Endothelial cell of hepatic sinusoid (primary cell): Measurements from ENCODE around the gene SCN5A.

Experiments
- in situ Hi-C: cut with HindIII; loops from 2 replicates; pipeline ENCODE4 v1.10.0; 2017; ENCODE audit warnings: low sequenced_read_pairs

SCN5A gene

GRCh38 chr3:38627956-38628355 lies 21.5 kb downstream of the SCN5A start:
- in situ Hi-C loops, result no loop called here

DNA sequence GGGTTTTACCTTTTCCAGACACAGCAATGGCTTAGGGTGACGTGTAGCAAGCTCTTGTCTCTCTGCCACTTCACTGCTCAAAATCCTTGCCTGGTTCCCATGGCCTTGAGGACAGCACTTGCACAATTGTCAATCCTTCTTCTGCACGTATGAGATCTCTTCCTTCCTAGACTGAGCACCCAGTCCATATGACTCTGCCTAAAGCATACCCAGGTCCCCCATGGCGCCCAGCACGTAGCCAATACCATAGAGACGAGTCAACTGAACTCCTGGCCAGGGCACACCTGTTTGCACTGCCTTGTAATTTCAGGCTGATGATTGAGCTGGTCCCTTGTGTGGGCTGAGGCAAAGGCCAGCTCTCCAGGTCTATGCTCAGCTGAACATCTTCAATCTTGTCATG lies 23.3 kb downstream of the SCN5A start:
- in situ Hi-C loops, result no loop called here

- in situ Hi-C loops, result no loop called here
Measured at GRCh38 chr3:38623539-38623938, 25.9 kb downstream of the SCN5A start.

DNA sequence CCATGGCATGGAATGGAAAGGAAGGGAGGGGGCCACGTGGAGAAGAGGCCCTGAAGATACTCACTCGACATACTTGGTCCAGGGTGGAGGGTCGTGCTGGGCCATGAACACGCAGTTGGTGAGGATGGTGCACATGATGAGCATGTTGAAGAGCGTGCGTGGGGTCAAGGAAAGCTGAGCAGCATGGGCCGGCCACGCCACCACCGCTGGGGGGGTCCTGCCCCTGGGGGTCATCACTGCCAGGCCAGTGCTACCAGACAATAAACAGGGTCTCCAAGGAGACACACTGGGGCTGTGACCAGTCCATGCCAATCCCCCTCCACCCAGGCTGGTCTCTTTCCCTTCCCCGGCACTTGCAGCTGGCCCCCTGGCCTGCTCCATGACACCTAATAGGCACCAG lies 27.2 kb downstream of the SCN5A start:
- in situ Hi-C loops, result no loop called here

DNA sequence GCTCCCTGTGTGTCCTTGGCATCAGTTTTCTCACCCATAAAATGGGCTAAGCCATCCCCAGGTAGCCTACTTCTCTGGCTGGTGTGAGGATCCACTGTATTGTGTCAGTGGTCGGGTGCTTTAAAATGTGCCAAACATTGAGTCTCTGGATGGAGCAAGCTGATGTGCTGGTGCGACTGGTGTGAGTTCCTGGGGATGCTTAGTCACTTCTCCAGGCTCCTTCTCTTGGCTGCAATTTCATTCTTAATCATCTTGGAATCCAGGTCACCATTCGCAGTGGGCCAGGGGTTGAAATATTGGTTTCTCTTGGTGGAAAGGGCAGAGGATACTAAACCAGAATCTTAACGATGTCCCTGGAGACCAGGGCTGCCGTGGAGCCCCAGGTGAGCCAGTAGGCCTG lies 29.3 kb downstream of the SCN5A start:
- in situ Hi-C loops, result no loop called here

DNA sequence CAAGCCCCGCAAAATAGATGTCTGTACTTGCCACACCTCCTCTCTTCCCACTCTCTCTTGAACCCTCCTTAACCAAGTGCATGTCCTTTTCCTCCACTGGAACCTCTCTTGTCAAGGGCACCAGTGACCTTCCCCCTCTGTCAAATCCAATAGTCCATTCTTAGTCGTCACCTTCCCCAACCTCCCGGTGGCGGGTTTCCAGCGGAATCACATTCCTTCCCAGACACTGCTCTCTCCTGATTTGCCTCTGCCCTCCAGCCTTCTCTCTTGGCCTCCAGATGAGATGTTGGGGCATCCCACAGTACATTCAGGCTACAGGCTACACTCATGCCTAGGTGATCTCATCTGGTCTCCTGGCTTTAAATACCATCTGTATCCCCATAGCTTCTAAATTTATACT lies 31.1 kb downstream of the SCN5A start:
- in situ Hi-C loops, result no loop called here

DNA sequence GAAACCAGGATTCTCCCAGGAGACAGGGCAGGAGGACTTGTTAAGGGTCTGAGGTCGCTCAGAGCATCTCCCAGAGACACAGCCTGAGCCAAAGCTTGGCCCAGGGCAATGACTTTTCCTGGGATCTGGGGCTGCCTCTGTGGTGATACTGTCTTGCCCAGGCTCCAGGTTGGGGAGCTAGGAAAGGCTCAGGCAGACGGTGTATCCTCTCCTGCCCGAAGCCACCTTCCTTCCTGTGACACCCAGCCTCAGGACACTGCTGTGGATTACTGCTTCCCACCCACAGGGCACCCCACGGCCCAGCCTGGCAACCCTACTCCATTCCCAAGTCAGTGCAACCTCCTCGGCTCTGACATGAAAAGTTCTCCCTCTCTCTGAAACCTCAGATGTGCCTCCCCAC lies 31.9 kb downstream of the SCN5A start:
- in situ Hi-C loops, result no loop called here

GRCh38 chr3:38617137-38617536 lies 32.4 kb downstream of the SCN5A start:
- in situ Hi-C loops, result no loop called here

DNA sequence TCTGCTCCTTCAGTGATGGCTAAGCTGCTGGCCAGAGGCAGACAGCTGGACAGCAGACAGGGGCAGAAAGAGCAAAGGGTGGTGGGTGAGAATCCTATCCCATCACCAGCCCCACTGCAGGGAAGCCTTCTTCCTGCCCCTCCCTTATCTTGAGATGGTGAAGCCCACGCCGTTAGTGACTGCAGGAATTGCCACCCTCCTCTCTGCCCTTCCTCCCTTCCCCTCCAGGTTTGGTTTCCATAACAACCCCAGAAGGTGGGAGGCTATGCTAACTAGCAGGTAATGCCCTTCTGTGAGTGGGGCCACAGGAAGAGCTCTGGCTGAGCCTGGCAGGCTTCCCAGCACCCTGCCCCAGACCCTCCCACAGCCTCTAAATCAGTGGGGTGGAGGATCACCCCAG lies 32.8 kb downstream of the SCN5A start:
- in situ Hi-C loops, result no loop called here

GRCh38 chr3:38616111-38616510 lies 33.4 kb downstream of the SCN5A start:
- in situ Hi-C loops, result no loop called here

DNA sequence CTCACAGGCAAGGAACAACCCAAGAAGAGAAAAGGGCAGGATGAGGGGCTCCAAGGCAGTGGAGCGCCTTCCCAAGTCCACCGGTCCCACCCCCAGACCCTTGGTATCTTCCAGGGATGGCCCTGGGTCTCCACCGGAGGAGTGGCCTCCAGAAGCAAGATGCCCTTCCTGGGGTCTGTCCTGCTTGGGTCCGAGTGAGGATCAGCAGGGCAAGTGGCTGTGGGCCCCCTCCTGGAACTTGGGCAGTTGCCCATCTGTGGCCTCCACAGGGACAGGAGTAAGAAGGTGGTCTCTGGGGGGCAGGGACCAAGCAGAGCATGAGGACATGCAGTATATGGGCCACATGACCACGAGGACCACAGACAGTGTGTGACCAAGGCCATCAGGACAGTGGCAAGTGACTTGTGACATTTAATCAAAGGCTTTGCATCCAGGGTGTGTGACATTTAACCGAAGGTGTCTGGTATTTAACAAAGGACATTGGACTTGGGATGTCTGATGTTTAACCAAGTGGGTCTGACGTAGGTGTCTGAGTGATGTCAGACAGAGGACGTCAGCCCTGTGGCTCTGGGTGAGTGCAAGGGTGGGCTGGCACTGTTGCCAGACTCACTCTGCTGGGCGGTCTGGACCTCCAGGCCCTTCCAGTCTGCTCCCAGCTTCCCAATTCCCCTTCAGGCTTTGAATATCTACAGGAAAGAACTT lies 34.7 kb downstream of the SCN5A start:
- in situ Hi-C loops, result no loop called here

- in situ Hi-C loops, result no loop called here
Measured at GRCh38 chr3:38614091-38614490, 35.4 kb downstream of the SCN5A start.

- in situ Hi-C loops, result no loop called here
Measured at GRCh38 chr3:38613426-38613825, 36.1 kb downstream of the SCN5A start.

DNA sequence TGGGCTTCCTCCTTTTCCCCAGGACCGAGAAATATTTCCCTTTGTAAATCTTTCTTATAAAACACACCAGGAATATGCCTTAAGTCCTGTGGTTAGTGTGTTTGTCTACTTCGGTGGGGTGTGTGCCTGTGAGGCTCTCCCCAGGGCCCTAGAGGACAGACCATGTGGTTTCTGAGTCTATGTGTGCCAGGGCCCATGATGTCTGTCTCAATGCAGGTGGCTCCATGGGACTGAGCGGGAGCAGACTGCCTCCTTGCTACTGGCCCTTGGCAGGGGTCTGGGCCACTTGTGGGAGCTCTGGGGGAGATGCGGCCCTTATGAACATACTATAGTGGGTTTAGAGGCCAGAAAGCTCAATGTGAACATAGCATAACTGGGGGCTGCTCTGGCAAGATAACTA lies 37.6 kb downstream of the SCN5A start:
- in situ Hi-C loops, result no loop called here

GRCh38 chr3:38610934-38611333 lies 38.6 kb downstream of the SCN5A start:
- in situ Hi-C loops, result no loop called here

- in situ Hi-C loops, result no loop called here
Measured at GRCh38 chr3:38610436-38610835, 39.1 kb downstream of the SCN5A start.

DNA sequence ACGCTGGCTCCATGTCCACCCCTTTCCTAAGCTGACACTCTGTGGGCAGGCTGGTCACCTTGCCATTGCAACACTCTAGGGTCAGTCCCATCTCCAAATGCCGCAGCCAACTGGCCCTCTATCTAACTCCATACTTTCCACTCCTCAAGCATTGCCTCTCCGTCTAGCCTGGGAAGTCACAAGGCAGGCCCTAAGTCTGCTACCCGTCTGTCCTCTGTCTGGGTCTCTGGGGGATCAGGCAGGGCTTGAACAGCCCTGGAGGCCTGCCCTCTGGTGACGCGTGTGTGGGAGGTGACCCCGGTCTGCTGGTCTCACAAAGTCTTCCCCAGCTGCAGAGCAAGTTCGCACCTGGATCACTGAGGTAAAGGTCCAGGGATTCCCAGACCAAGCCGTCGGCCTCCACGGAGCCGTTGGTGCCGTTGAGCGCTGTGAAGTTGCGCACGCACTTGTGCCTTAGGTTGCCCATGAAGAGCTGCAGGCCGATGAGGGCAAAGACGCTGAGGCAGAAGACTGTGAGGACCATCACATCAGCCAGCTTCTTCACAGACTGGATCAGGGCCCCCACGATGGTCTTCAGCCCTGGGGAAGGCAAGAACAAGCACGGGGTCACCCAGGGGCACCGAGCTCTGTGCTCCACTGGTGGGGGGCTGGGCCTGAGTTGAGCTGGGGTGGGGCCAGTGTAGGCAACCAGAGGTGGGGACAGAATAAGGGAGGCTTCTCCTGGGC lies 39.9 kb downstream of the SCN5A start:
- in situ Hi-C loops, result no loop called here

DNA sequence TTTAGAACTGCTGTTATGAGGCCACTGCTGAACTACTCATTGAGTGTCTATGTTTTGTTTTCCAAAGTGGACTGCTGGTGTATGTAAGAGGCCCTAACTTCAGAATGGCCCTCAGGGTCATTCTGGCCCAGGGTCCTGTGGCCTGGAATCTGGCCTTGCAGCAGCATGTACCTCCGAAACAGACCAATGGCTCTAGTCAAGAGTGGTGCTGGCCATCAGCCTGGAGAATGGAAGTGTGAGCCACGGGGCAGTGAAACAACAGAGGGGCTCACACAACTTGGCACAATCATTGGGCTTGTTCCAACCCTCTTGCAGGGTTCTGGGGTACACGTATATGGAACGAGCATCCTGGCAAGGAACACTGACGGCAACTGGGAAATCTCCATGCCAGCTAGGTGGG lies 40.5 kb downstream of the SCN5A start:
- in situ Hi-C loops, result no loop called here

DNA sequence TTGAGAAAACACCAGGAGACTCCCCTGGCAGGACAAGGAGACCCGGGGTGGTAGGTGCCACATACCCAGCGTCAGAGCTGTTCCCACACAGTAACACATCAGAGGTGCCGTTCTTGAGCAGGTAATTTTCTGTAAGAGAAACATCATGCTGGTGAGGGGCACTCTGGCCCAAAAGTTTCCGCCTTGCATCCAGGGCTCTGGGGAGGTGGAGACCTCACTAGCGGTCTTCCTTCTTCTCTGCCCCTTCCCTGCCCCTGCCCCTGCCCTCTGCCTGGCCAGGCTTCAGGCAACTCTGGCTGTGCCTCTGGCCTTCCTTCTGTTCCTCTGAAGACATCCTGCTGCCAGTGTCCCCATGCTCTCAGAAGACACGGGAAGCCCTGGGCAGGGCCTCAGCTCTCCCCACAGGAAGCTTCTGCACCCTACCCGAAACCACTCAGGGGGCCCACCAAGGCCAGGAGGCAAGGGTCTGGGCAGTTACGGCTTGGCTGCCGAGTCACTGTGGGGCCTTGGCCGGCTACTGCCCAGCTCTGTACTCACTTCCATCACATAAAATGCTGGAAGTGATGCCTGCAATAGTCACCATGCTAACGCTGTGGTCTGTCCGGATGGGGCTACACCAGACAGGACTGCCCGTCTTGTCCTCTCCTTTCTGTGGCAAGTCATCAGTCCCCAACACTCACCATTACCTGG lies 41.3 kb downstream of the SCN5A start:
- in situ Hi-C loops, result no loop called here

DNA sequence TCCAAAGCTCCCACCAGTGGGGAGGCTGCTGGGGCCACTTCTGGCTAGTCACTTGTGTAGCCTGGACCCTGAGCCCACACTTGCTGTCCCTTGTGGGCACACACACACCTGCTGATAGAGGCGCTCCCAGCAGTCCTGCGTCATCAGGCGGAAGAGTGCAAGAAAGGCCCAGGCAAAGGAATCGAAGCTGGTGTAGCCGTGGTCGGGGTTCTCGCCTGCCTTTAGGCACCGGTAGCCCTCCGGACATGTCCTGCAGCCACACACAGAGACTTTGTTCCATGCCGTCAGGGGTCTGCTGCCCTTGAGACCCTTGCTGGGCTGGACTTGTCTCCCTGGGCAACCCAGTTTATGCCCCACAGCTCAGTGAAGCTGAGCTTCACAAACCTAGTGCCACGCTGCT lies 42.9 kb downstream of the SCN5A start:
- in situ Hi-C loops, result no loop called here

- in situ Hi-C loops, result no loop called here
Measured at GRCh38 chr3:38605981-38606380, 43.5 kb downstream of the SCN5A start.

DNA sequence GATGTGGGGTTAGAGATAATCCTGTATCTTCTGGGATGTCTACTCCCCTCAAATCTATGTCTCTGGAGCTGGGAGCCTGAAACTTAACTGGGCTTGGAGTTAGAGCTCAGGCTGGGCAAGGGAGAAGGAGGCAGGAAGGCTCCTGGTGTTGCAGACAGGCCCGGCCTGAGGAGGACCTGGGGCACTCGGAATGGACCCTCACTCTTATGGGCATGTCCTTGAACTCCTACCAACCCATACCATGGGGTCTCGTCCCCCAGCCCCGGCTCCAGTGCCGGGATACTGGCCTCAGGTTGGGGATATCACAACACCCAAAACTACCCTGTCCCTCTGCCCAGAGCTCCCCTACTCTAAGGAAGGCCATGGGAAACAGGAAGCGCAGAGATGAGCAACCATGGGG lies 45.2 kb downstream of the SCN5A start:
- in situ Hi-C loops, result no loop called here
